HG03439 (cell line): Measurements from ENCODE around the gene NAV2.
A peak's percentile ranks its signal among the peaks of the same experiment; 100 is the strongest.

ENCODE experiments used
- ATAC-seq: cut with Tn5 transposase; IDR thresholded peaks from one replicate; pipeline ENCODE4 v1.9.1; 2021; ENCODE audit warnings: mild to moderate bottlenecking, moderate library complexity; ENCODE audit not compliant: unreplicated experiment

The NAV2 gene

GRCh38 chr11:19827399-19828135 is 114.9 kb downstream of the NAV2 start:
- ATAC-seq = no peak

GRCh38 chr11:19828382-19829108 is 115.9 kb downstream of the NAV2 start:
- ATAC-seq = peak; percentile 72

GRCh38 chr11:19829109-19829837 is 116.6 kb downstream of the NAV2 start:
- ATAC-seq = peak; percentile 48

- no peak for ATAC-seq
These were observed 119.6 kb downstream of the NAV2 start for GRCh38 chr11:19832086-19832750.

- ATAC-seq = no peak
These were observed 120.3 kb downstream of the NAV2 start for GRCh38 chr11:19832901-19833300.

GRCh38 chr11:19834771-19835170 is 122.1 kb downstream of the NAV2 start:
- ATAC-seq = no peak

- no peak for ATAC-seq
These were observed 124.0 kb downstream of the NAV2 start for GRCh38 chr11:19836666-19837065.

- no peak for ATAC-seq
These were observed 126.5 kb downstream of the NAV2 start for GRCh38 chr11:19838994-19839768.

GRCh38 chr11:19840961-19841360 is 128.3 kb downstream of the NAV2 start:
- no peak for ATAC-seq

GRCh38 chr11:19842505-19842904 is 129.9 kb downstream of the NAV2 start:
- no peak for ATAC-seq

- ATAC-seq = no peak
These were observed 130.4 kb downstream of the NAV2 start for GRCh38 chr11:19843079-19843478.

GRCh38 chr11:19844012-19844411 is 131.4 kb downstream of the NAV2 start:
- no peak for ATAC-seq

GRCh38 chr11:19844806-19845205 is 132.2 kb downstream of the NAV2 start:
- ATAC-seq = no peak

- no peak for ATAC-seq
These were observed 133.0 kb downstream of the NAV2 start for GRCh38 chr11:19845626-19846025.

GRCh38 chr11:19846654-19847305 is 134.1 kb downstream of the NAV2 start:
- no peak for ATAC-seq

- no peak for ATAC-seq
These were observed 135.6 kb downstream of the NAV2 start for GRCh38 chr11:19848219-19848618.

GRCh38 chr11:19849107-19849789 is 136.6 kb downstream of the NAV2 start:
- ATAC-seq = no peak

GRCh38 chr11:19849947-19850593 is 137.4 kb downstream of the NAV2 start:
- ATAC-seq = no peak

GRCh38 chr11:19852288-19852687 is 139.7 kb downstream of the NAV2 start:
- no peak for ATAC-seq
